Activated CD4-positive, alpha-beta memory T cell treated with anti-CD3 and anti-CD28 coated beads, Interleukin-2, amount 10 ng/mL, durations not matched to agents 7 days and 5 days (primary cell): Measurements from ENCODE around the gene TWIST1. TPM values are rescaled to one million over a fixed set of nuclear protein-coding genes. Genes with fewer than 3 reads are reported as not detected.

Source experiments
- total RNA-seq, 2 experiments: library from RNA; stranded (reverse); gene quantifications; one replicate each; pipeline ENCODE4 v1.2.3, GENCODE V29; 2021

Gene TWIST1
- total RNA-seq, 2 experiments from 2014 or later, result 2.3 to 2.9 TPM

Other genes starting within 250 kb of the TWIST1 start
- not detected for gene FERD3L, start 27.8 kb upstream of the TWIST1 start, total RNA-seq